Keratinocyte (primary cell): ENCODE results near the gene CUL2.

ENCODE experiments used
- EZH2 ChIP-seq: IDR thresholded peaks from one replicate; pipeline ENCODE4 v1.6.1; 2012; ENCODE audit warnings: inconsistent platforms, mild to moderate bottlenecking, low read length, moderate library complexity
- TF ChIP-seq, protein P1 (sequence below), 3 experiments: IDR thresholded peaks in 1 of 3; conservative IDR thresholded peaks in 1 of 3; optimal IDR thresholded peaks in 1 of 3; 2 replicates in 2 of 3; 3 replicates in 1 of 3; pipeline versions ENCODE3 to v1.5.1; 2011; ENCODE audit warnings: low read length in 3 of 3, mild to moderate bottlenecking in 3 of 3, moderate library complexity in 2 of 3, control low read depth in 1 of 3, inconsistent platforms in 1 of 3; ENCODE audit not compliant: insufficient read depth in 2 of 3; ENCODE audit errors: extremely low read depth in 1 of 3

DNA sequence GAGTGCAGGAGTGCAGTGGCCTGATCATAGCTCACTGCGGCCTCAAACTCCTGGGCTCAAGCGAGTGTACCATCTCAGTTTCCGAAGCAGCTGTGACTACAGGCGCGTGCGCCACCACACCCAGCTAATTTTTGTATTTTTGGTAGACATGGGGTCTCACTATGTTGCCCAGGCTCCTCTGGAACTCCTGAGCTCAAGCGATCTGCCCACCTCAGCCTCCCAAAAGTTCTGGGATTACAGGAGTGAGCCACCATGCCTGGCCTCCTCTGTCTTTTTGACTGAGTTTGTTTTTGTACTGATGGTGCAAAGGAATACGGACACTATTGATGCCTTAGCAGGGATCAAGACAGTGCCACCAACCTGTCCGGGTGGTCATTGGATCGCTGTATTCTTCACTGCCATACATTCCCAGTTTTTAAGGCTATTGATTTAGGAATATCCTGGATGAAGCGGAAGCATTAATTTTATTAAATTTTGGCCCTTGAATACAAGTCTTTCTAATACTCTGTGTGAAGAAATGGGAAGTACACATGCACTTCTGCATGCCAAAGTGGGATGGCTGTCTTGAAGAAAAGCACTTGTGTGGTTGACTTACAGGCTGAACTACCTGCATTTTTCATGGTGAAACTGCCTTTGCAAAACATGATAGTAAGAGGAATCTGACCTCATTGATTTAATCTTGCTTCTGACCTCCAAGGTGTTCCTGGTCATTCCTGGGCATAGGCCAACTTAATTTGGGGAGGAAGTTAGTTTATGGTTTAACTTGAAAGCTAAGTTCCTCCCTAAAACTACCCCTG is 2.1 kb upstream of the CUL2 start:
- TF ChIP-seq, protein P1, sequence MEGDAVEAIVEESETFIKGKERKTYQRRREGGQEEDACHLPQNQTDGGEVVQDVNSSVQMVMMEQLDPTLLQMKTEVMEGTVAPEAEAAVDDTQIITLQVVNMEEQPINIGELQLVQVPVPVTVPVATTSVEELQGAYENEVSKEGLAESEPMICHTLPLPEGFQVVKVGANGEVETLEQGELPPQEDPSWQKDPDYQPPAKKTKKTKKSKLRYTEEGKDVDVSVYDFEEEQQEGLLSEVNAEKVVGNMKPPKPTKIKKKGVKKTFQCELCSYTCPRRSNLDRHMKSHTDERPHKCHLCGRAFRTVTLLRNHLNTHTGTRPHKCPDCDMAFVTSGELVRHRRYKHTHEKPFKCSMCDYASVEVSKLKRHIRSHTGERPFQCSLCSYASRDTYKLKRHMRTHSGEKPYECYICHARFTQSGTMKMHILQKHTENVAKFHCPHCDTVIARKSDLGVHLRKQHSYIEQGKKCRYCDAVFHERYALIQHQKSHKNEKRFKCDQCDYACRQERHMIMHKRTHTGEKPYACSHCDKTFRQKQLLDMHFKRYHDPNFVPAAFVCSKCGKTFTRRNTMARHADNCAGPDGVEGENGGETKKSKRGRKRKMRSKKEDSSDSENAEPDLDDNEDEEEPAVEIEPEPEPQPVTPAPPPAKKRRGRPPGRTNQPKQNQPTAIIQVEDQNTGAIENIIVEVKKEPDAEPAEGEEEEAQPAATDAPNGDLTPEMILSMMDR (optimal IDR thresholded peaks at IDR 0.05 in 1 of 3, IDR thresholded peaks at IDR 0.05 in 1 of 3, conservative IDR thresholded peaks at IDR 0.05 in 1 of 3; ENCODE audit: extremely low read depth in 1 of 3, insufficient read depth in 2 of 3, low read length in 3 of 3) = no peak
- no peak for TF ChIP-seq EZH2
